Activated CD8-positive, alpha-beta memory T cell treated with anti-CD3 and anti-CD28 coated beads for 36 hours (primary cell): Measurements from ENCODE around the gene OR51B2. TPM values are rescaled to one million over a fixed set of nuclear protein-coding genes. Genes with fewer than 3 reads are reported as not detected.

Experiments
- CTCF ChIA-PET: fragments of 350-600 bp; sonication (Branson Sonifier 250); formaldehyde crosslinking; loops from one replicate; lab custom pipeline; 2021; ENCODE audit warnings: antibody characterized with exemption; lab: Charles Lee
- POLR2A ChIA-PET: fragments of 350-600 bp; sonication (Branson Sonifier 250); formaldehyde crosslinking; loops from one replicate; lab custom pipeline; 2021; ENCODE audit warnings: antibody characterized with exemption; lab: Charles Lee
- total RNA-seq, 2 experiments: library from RNA; stranded (reverse); gene quantifications; one replicate each; pipeline ENCODE4 v1.2.3, GENCODE V29; 2021

The OR51B2 gene
- total RNA-seq, 2 experiments from 2014 or later, result not detected

DNA sequence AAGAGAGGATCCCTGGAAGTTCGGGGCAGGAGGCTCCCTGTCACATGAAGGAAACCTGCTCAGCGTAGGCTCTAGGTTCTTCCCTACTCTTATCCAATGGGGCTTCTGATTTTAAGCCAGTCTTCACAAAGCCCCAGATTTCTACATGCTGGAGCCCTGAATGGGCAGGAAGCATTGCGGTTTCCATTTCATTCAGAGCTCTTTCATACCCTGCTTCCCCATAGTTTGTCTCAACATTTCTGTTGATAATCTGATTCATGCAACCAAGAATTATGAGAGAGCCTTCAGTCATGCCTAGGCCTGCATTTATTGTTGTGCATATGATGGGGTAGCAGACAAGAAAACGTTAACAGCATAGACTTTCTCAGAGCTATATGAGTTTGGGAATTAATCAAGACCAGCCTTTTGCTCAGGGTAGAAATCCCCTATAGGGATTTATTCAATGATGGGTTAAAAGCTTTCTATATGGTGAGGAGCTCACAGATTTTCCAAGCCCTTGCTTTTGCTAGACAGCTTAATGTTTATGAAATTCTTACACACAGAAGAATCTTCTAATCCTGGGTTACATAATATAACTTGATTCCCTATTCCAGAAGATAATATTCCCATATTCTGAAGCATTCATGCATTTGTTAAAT lies 38.3 kb downstream of the OR51B2 start:
- ChIA-PET CTCF (no interaction called here), POLR2A (no interaction called here)

DNA sequence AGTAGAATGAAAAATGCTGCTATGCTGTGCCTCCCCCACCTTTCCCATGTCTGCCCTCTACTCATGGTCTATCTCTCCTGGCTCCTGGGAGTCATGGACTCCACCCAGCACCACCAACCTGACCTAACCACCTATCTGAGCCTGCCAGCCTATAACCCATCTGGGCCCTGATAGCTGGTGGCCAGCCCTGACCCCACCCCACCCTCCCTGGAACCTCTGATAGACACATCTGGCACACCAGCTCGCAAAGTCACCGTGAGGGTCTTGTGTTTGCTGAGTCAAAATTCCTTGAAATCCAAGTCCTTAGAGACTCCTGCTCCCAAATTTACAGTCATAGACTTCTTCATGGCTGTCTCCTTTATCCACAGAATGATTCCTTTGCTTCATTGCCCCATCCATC lies 39.5 kb downstream of the OR51B2 start:
- CTCF ChIA-PET, result no interaction called here

DNA sequence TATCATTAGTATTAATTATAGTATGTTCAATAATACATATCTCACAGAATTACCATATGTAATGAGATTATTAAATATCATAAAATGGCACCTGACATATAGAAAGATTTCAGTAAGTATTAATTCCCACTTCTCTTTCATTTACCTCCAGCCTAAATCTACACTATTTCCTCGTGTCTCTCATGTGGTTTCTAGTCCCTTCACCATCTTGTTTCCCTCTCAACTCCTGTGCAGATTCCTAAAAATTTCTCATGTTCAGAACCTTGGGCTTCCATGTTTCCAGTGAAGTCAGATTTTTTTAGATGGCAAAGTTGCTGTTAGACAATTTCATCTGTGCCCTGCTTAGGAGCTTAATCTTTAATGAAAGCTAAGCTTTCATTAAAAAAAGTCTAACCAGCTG lies 40.2 kb downstream of the OR51B2 start:
- ChIA-PET CTCF (no interaction called here), POLR2A (no interaction called here)

More for the DNA sequence above, 39.5 kb downstream of the OR51B2 start:
- POLR2A ChIA-PET, result no interaction called here

DNA sequence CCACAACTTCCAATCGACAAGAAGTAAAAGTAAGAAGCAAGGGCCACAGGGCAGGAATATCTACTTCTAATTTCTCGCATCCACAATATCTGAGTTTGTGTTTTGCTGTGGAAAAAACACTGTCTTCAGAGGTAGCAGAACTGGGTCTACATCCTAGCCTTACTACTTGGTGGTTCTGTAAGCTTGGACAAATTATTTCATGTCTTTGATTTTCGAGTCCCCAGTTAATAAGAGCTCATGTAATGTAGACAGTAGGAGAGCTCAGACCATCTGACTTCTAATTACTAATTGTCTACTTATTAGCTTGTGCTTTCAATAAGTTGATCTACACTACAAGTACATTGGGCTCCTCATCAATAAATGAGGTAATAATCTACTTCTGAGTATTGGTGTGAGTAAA lies 41.0 kb downstream of the OR51B2 start:
- CTCF ChIA-PET, result no interaction called here

DNA sequence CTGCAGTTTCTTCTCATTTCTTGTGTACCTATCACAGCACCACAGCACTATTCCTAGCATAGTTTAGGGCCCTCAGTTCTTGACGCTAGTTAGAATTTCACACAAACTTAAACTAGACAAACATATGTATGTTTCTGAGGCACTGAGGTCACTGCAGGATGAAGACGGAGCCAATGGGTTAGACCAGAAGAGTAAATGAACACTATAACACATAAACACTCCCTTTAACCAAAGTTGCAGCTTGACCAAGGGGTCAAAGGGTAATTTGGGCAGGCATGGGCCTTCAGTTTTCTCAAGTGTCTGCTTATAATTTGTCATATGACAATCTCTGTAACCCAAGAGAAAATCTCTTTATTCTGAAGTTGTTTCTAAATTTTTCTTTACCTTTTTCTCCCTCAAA lies 41.5 kb downstream of the OR51B2 start:
- CTCF ChIA-PET, result no interaction called here
- POLR2A ChIA-PET, result no interaction called here

More for the DNA sequence above, 41.0 kb downstream of the OR51B2 start:
- POLR2A ChIA-PET, result no interaction called here

DNA sequence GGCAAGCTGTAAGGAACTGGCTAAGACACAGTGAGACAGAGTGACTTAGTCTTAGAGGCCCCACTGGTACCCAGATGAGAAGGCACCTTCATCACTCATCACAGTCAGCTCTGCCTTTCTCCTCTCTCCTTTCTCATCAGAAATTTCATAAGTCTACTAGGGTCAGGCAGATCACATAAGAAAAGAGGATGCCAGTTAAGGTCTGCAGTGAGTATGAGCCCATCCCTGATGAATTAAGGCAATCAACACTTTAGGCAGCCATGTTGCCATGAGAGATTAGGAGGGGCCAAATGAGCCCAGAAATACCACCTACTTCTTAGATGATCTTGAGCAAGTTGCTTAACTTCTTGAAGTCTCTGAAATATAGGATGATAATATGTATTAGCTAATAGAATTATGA lies 42.5 kb downstream of the OR51B2 start:
- POLR2A ChIA-PET, result no interaction called here

DNA sequence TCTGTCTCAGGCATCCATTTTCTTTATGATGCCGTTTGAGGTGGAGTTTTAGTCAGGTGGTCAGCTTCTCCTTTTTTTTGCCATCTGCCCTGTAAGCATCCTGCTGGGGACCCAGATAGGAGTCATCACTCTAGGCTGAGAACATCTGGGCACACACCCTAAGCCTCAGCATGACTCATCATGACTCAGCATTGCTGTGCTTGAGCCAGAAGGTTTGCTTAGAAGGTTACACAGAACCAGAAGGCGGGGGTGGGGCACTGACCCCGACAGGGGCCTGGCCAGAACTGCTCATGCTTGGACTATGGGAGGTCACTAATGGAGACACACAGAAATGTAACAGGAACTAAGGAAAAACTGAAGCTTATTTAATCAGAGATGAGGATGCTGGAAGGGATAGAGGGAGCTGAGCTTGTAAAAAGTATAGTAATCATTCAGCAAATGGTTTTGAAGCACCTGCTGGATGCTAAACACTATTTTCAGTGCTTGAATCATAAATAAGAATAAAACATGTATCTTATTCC lies 43.5 kb downstream of the OR51B2 start:
- POLR2A ChIA-PET, result no interaction called here
- CTCF ChIA-PET, result no interaction called here

More for the DNA sequence above, 42.5 kb downstream of the OR51B2 start:
- CTCF ChIA-PET, result no interaction called here

DNA sequence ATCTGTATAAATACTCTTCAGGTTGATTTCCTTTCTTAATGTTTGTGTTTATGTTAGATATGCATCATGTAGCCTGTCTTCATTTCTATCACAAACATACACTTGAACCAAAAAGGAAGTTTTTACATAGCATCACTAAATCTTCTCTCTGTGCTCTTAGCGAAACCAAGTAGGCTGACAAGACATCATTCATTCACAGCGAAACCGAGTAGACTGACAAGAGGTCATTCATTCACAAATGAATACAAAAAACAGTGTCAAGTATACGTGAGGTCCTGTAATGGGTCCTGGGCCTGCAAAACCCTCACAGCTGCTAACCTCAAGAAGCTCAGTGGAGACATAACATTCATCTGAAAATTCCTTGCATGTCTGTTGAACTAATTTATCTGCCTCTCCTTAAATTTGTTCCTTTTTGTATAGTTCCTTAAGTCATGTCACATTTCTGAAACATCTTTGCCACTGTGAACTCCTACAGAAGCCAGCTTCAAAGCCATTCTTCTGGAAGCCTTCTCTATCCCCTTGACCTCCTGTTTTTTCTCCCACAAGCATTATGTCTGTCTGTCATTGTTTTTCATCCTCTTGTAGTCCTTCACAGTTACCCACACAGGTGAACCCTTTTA lies 44.5 kb downstream of the OR51B2 start:
- ChIA-PET POLR2A (no interaction called here), CTCF (no interaction called here)

DNA sequence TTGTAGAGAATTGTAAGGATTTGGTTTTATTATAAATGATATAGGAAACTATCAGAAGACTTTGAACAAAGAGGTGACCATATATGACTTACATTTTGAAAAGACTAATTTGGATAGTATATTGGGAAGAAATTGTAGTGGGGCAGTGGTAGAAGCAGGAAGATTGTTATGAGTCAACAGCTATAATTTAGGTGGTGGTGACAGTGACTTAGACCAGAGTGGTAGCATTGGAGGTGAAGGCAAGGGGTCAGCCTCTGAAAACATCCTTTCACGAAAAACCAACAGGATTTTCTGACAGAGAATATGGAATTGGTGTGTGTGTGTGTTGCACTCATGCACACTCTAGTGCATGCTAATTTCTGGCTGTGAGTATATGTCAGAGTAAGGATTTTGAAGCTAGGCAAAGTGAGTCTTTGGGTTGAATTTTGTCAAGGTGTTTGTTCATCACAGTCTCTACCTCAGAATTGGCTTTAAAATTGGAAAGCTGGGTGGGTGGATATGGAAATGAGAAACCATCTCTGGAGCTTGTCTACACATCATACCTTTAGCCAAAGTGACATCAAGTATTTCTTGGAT lies 46.2 kb downstream of the OR51B2 start:
- POLR2A ChIA-PET, result no interaction called here

DNA sequence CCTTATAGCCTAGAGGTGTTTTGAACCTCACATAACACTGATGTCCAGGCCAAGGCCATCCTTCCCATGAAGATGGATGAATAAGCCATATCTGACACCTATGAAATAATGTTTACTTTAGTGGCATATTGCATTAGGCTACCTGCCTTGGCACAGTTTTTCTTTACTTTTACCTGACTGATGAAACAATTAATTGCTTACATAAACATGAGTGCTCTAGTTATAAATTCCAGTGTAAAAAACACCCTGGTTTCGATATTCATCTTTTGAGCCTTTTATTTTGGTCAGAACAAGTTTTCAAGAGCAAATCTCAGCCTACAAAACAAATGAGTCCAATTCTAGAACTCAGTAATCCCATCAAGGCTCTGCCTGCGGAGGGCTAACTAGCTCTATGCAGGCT lies 47.4 kb downstream of the OR51B2 start:
- CTCF ChIA-PET, result no interaction called here

More for the DNA sequence above, 46.2 kb downstream of the OR51B2 start:
- CTCF ChIA-PET, result no interaction called here

DNA sequence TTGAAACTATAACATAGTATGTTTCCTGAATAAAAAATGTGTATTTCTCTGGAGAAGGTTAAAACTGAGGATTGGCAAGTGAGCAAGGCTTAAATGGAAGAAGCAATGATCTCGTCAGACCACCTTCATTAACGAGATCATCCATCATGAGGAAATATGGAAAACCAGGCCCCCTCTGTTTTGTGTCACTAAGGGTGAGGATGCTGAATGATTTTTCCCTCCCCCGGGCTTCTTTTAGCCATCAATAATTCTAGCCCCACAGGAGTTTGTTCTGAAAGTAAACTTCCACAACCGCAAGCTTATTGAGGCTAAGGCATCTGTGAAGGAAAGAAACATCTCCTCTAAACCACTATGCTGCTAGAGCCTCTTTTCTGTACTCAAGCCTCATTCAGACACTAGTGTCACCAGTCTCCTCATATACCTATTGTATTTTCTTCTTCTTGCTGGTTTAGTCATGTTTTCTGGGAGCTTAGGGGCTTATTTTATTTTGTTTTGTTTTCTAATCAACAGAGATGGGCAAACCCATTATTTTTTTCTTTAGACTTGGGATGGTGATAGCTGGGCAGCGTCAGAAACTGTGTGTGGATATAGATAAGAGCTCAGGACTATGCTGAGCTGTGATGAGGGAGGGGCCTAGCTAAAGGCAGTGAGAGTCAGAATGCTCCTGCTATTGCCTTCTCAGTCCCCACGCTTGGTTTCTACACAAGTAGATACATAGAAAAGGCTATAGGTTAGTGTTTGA lies 48.6 kb downstream of the OR51B2 start:
- ChIA-PET POLR2A (no interaction called here), CTCF (no interaction called here)

More for the DNA sequence above, 47.4 kb downstream of the OR51B2 start:
- POLR2A ChIA-PET, result no interaction called here

DNA sequence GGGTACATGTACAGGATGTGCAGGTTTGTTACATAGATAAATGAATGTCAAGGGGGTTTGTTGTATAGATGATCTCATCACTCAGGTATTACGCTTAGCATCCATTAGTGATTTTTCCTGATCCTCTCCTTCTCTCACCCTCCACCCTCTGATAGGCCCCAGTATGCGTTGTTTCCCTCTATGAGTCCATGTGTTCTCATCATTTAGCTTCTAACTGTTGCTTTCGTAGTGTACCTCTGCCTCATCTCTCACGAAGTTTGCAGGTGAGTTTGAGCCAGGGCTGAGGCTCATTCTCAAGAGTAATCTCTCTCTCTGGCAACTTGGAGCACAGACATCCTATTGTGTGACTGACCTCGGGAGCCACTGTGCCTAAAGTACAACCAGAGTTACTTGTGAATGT lies 49.7 kb downstream of the OR51B2 start:
- POLR2A ChIA-PET, result no interaction called here
- CTCF ChIA-PET, result no interaction called here

Other genes with a start within 250 kb of the OR51B2 start
- gene OR52A5, start 185.9 kb downstream of the OR51B2 start, total RNA-seq, result not detected
- not detected for gene OR52A1, start 169.5 kb downstream of the OR51B2 start, total RNA-seq
- not detected for gene OR51V1, start 123.6 kb downstream of the OR51B2 start, total RNA-seq
- gene HBB, start 97.2 kb downstream of the OR51B2 start, total RNA-seq, result not detected
- not detected for gene HBD, start 89.8 kb downstream of the OR51B2 start, total RNA-seq
- not detected for gene HBG1, start 74.4 kb downstream of the OR51B2 start, total RNA-seq
- not detected for gene HBG2, start 69.5 kb downstream of the OR51B2 start, total RNA-seq
- gene HBE1, start 54.4 kb downstream of the OR51B2 start, total RNA-seq, result not detected
- not detected for gene OR51B4, start 22.4 kb downstream of the OR51B2 start, total RNA-seq
- gene OR51B5, start 19.2 kb upstream of the OR51B2 start, total RNA-seq, result not detected
- not detected for gene OR51B6, start 27.2 kb upstream of the OR51B2 start, total RNA-seq
- not detected for gene OR51M1, start 59.5 kb upstream of the OR51B2 start, total RNA-seq
- gene OR51Q1, start 97.8 kb upstream of the OR51B2 start, total RNA-seq, result not detected
- not detected for gene OR51I1, start 117.2 kb upstream of the OR51B2 start, total RNA-seq
- gene OR51I2, start 125.0 kb upstream of the OR51B2 start, total RNA-seq, result not detected
- gene OR52D1, start 164.4 kb upstream of the OR51B2 start, total RNA-seq, result not detected
- not detected for gene UBQLN3, start 185.7 kb upstream of the OR51B2 start, total RNA-seq
- gene UBQLNL, start 192.4 kb upstream of the OR51B2 start, total RNA-seq, result under 1 TPM in 1 of 2 experiments, not detected in 1; 0.10 TPM
- gene OR52H1, start 224.2 kb upstream of the OR51B2 start, total RNA-seq, result not detected